T-helper 9 cell (primary cell): Measurements from ENCODE around the gene VWF.
"Not testable (repeated sequence)": the region's sequence is repeated elsewhere in the genome, so short reads cannot be mapped to it uniquely, and the experiment has no call there.

ENCODE experiments used
- DNase-seq: peaks from one replicate; pipeline ENCODE4 v3.0.0-alpha.2; 2020
- total RNA-seq, 2 donors: gene quantifications; one replicate each; lab custom pipeline; 2026; lab: John Stamatoyannopoulos, UW

Gene VWF
- total RNA-seq: 0 to 0.14 reads per million in 2 donors

- DNase-seq: no peak
These were observed at the start of gene VWF for GRCh38 chr12:6124411-6125309. TSS of gene VWF (minus strand) at chr12:6124670. CDS start at chr12:6123196, 1,474 bp downstream.

GRCh38 chr12:6172862-6173261 is 48.4 kb upstream of the VWF start:
- no peak for DNase-seq

GRCh38 chr12:6172086-6172485 is 47.6 kb upstream of the VWF start:
- DNase-seq: no peak

GRCh38 chr12:6171409-6172015 is 47.0 kb upstream of the VWF start:
- no peak for DNase-seq

- no peak for DNase-seq
These were observed 43.1 kb upstream of the VWF start for GRCh38 chr12:6167327-6168280.

- no peak for DNase-seq
These were observed 42.3 kb upstream of the VWF start for GRCh38 chr12:6166808-6167207.

GRCh38 chr12:6165395-6165794 is 40.9 kb upstream of the VWF start:
- no peak for DNase-seq

- DNase-seq: no peak
These were observed 39.1 kb upstream of the VWF start for GRCh38 chr12:6163416-6164060.

GRCh38 chr12:6161124-6161882 is 36.8 kb upstream of the VWF start:
- DNase-seq: no peak

- DNase-seq: not testable (repeated sequence)
These were observed 35.7 kb upstream of the VWF start for GRCh38 chr12:6160049-6160649.

- not testable (repeated sequence) for DNase-seq
These were observed 34.9 kb upstream of the VWF start for GRCh38 chr12:6159166-6160011.

GRCh38 chr12:6158749-6159148 is 34.3 kb upstream of the VWF start:
- DNase-seq: no peak

- no peak for DNase-seq
These were observed 33.8 kb upstream of the VWF start for GRCh38 chr12:6158255-6158654.

- DNase-seq: no peak
These were observed 33.0 kb upstream of the VWF start for GRCh38 chr12:6157482-6157881.

GRCh38 chr12:6154730-6155459 is 30.4 kb upstream of the VWF start:
- DNase-seq: no peak

GRCh38 chr12:6148722-6149121 is 24.3 kb upstream of the VWF start:
- DNase-seq: not testable (repeated sequence)

GRCh38 chr12:6148061-6148460 is 23.6 kb upstream of the VWF start:
- no peak for DNase-seq

- DNase-seq: no peak
These were observed 22.5 kb upstream of the VWF start for GRCh38 chr12:6146951-6147350.

GRCh38 chr12:6146509-6146908 is 22.0 kb upstream of the VWF start:
- no peak for DNase-seq

GRCh38 chr12:6145564-6145963 is 21.1 kb upstream of the VWF start:
- no peak for DNase-seq
